Peyer's patch (tissue), 4 donors: ENCODE measurements around the gene MED22. TPM values are rescaled to one million over a fixed set of nuclear protein-coding genes. Genes with fewer than 3 reads are reported as not detected.
A peak's percentile ranks its signal among the peaks of the same experiment; 100 is the strongest.

ENCODE experiments used
- DNase-seq, 3 donors: peaks; one replicate each; pipeline ENCODE4 v3.0.0-alpha.2; 2017 to 2019
- H3K27ac ChIP-seq, 4 donors: fragments of 200-600 bp; sonication (generic); one replicate each; pipeline ENCODE4 v1.5.1; 2016 to 2019
- H3K27me3 ChIP-seq, 2 donors: fragments of 200-600 bp; sonication (generic); one replicate each; pipeline ENCODE4 v1.5.1; 2019
- H3K36me3 ChIP-seq, 3 donors: fragments of 200-600 bp; sonication (generic); one replicate each; pipeline ENCODE4 v1.5.1; 2016 to 2019
- H3K4me1 ChIP-seq, 4 donors: fragments of 200-600 bp; sonication (generic); one replicate each; pipeline ENCODE4 v1.5.1; 2016 to 2019
- H3K4me3 ChIP-seq, 4 donors: fragments of 200-600 bp; sonication (generic); 1 replicate in 3 of 4; 2 replicates in 1 of 4; pipeline ENCODE4 v1.5.1; 2016 to 2019; ENCODE audit warnings: mild to moderate bottlenecking in 1 of 4
- H3K9me3 ChIP-seq, 4 donors: fragments of 200-600 bp; sonication (generic); one replicate each; pipeline ENCODE4 v1.5.1; 2016 to 2019; ENCODE audit warnings: mild to moderate bottlenecking in 1 of 4
- POLR2A ChIP-seq, 2 donors: fragments of 450-650 bp; IDR thresholded peaks; one replicate each; pipeline ENCODE4 v1.5.1; 2017; ENCODE audit warnings: antibody characterized with exemption in 2 of 2, mild to moderate bottlenecking in 2 of 2, moderate library complexity in 2 of 2
- total RNA-seq, 4 donors: library from RNA; depleted of rRNA; stranded (reverse); fragments of >200 nt; gene quantifications; one replicate each; pipeline ENCODE4 v1.1.0, GENCODE V29; 2016
- TF ChIP-seq, protein P1 (sequence below), 6 experiments: fragments of 450-650 bp in 4 of 6; fragments of 200-600 bp in 2 of 6; sonication (generic) in 1 of 6; IDR thresholded peaks; one replicate each; pipeline ENCODE4 v1.5.1; 2017 to 2019; ENCODE audit warnings: antibody characterized with exemption in 6 of 6, mild to moderate bottlenecking in 3 of 6, moderate library complexity in 1 of 6

The MED22 gene
- total RNA-seq, 4 donors from 2014 or later = 23.5 to 42.1 (median 31.2) TPM

DNA sequence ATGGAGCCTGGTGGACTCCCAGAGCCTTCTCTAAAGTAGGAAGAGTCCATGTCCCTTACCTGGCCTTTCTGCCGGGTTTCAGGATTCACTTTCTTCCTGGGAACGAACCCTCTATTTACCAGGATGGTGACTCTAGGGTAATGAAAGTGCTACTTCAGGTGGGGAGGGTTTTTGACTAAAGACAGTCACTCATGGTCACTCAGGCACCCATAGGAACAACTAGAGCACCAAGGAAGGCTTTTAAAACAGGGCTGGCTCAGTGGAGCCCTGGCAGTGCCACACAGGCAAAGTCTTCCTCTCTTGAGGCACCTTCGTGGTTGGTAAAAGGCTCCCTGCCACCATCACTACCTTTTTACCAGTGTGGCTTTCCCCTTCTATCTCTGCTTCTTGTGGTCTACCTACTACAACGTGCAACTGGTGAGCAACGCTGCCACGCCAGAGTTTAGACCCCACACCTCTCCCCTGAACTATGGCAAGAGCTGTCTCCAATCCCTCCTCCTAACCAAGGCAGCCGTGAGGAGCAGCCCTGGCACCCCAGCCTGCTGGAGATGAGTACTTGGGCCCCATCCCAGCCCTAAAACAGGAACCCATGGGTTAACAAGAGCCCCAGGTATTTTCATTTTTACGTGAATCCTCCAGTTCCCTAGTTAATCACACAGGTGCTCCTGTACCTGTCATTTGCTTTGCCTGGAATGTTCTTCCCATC, 4.9 kb upstream of the MED22 start:
- no peak for TF ChIP-seq POLR2A (IDR thresholded peaks at IDR 0.05)
- TF ChIP-seq, protein P1, sequence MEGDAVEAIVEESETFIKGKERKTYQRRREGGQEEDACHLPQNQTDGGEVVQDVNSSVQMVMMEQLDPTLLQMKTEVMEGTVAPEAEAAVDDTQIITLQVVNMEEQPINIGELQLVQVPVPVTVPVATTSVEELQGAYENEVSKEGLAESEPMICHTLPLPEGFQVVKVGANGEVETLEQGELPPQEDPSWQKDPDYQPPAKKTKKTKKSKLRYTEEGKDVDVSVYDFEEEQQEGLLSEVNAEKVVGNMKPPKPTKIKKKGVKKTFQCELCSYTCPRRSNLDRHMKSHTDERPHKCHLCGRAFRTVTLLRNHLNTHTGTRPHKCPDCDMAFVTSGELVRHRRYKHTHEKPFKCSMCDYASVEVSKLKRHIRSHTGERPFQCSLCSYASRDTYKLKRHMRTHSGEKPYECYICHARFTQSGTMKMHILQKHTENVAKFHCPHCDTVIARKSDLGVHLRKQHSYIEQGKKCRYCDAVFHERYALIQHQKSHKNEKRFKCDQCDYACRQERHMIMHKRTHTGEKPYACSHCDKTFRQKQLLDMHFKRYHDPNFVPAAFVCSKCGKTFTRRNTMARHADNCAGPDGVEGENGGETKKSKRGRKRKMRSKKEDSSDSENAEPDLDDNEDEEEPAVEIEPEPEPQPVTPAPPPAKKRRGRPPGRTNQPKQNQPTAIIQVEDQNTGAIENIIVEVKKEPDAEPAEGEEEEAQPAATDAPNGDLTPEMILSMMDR (IDR thresholded peaks at IDR 0.05) = no peak
- Histone ChIP-seq H3K4me3 (no peak overlapping the region), H3K9me3 (no peaks in the 10 kb centered on the region), H3K27me3 (no peaks in the 10 kb centered on the region), H3K36me3 (peaks cover 0 to 50% (median 3%) of the 10 kb centered on the region in 3 donors), H3K4me1 (peaks cover 0 to 35% (median 19%) of the 10 kb centered on the region in 4 donors), H3K27ac (no peak overlapping the region)
- DNase-seq = no peak

DNA sequence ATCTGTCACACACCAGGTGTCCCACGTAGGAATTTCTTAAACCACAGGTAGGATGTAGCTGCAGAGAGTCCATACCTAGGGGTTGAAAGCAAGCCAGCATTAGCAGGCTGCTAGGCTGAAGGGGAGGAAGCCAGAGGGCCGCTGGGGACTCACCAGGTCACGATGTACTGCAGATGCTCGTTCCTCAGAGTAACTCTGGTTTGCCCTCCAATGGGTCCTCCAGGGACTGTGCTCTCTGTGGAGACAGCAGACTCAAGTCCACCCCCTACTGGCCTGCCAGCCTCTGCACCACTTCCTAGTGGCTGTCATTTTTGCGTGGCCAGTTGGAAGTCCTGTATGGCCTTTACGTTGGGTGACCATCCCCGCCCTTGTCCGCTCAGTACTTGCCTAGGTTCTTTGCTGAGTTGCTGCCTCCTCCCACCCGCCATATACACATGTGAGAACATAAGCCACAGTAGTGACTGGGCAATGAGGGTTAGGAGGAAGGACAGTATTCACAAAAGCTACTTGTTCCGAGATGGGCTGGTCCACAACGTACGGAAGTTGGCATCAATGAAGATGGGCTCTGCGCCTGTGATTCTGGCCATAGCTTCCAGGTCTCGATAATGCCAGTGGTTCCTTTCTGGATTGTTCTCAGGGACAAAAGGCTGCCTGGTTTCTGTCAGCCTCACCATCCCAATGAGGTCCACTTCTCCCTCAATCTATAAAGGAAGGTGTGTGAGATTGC, 4.1 kb upstream of the MED22 start:
- no peak for TF ChIP-seq POLR2A (IDR thresholded peaks at IDR 0.05)
- TF ChIP-seq, protein P1 (IDR thresholded peaks at IDR 0.05) = peak in 4 of 6 experiments; percentile 42 to 63 (median 56)
- Histone ChIP-seq H3K4me1 (peaks cover 0 to 29% (median 20%) of the 10 kb centered on the region in 4 donors), H3K27me3 (no peaks in the 10 kb centered on the region), H3K36me3 (peaks cover 0 to 50% (median 3%) of the 10 kb centered on the region in 3 donors), H3K4me3 (no peak overlapping the region), H3K9me3 (no peaks in the 10 kb centered on the region), H3K27ac (no peak overlapping the region)
- peak in 2 of 3 donors; percentile 39 to 67 for DNase-seq

DNA sequence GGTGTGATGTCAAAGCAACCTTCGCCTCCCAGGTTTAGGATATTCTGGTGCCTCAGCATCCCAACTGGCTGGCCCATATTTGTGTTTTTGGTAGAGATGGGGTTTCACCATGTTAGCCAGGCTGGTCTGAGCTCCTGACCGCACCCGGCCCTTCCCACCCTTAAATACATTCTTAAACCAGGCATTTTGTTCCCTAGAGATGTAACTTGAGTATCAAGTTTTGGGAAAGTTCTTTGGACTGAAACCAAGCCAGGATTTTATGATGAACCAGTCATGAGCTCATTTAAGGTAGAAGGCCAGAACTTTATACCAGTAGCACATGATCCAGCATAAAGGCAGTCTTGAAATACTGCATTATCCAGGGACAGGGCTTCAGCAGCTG, 3.6 kb upstream of the MED22 start:
- H3K36me3 ChIP-seq = peaks cover 0 to 50% (median 3%) of the 10 kb centered on the region in 3 donors
- H3K4me1 ChIP-seq = peaks cover 0 to 31% (median 23%) of the 10 kb centered on the region in 4 donors
- H3K27me3 ChIP-seq = no peaks in the 10 kb centered on the region

DNA sequence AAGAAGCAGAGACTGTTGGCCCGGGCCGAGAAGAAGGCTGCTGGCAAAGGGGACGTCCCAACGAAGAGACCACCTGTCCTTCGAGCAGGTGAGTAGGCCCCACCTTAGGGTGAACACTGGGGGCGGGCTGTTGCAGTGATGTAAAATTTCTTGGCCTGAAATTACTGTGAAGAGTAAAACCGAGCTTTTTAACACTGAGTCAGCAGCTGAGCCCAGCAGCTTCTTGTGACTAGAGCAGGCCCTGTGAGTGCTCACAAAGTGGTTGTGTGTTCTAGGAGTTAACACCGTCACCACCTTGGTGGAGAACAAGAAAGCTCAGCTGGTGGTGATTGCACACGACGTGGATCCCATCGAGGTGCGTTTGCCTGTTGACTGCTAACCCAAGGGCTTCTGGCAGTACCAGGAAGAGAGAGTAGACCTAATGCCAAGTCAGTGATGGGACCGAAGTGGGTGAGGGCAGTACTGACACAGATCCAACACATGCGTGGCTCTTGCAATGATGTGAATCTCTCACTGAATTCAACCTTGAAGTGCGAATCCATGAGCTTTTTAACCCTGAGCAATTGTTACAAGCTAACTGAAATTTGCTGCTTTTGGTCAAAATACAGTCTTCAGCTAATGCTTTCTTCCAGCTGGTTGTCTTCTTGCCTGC, 2.2 kb upstream of the MED22 start:
- Histone ChIP-seq H3K27me3 (no peaks in the 10 kb centered on the region), H3K27ac (no peak overlapping the region), H3K36me3 (peaks cover 0 to 58% (median 3%) of the 10 kb centered on the region in 3 donors), H3K4me3 (no peak overlapping the region), H3K4me1 (peaks cover 0 to 33% (median 22%) of the 10 kb centered on the region in 4 donors), H3K9me3 (no peaks in the 10 kb centered on the region)
- DNase-seq = no peak
- TF ChIP-seq, protein P1 (IDR thresholded peaks at IDR 0.05) = no peak
- TF ChIP-seq POLR2A (IDR thresholded peaks at IDR 0.05) = no peak

More for the DNA sequence above, 3.6 kb upstream of the MED22 start:
- no peak overlapping the region for H3K27ac ChIP-seq
- H3K4me3 ChIP-seq = no peak overlapping the region
- TF ChIP-seq, protein P1 (IDR thresholded peaks at IDR 0.05) = no peak
- TF ChIP-seq POLR2A (IDR thresholded peaks at IDR 0.05) = no peak
- no peak for DNase-seq
- no peaks in the 10 kb centered on the region for H3K9me3 ChIP-seq

DNA sequence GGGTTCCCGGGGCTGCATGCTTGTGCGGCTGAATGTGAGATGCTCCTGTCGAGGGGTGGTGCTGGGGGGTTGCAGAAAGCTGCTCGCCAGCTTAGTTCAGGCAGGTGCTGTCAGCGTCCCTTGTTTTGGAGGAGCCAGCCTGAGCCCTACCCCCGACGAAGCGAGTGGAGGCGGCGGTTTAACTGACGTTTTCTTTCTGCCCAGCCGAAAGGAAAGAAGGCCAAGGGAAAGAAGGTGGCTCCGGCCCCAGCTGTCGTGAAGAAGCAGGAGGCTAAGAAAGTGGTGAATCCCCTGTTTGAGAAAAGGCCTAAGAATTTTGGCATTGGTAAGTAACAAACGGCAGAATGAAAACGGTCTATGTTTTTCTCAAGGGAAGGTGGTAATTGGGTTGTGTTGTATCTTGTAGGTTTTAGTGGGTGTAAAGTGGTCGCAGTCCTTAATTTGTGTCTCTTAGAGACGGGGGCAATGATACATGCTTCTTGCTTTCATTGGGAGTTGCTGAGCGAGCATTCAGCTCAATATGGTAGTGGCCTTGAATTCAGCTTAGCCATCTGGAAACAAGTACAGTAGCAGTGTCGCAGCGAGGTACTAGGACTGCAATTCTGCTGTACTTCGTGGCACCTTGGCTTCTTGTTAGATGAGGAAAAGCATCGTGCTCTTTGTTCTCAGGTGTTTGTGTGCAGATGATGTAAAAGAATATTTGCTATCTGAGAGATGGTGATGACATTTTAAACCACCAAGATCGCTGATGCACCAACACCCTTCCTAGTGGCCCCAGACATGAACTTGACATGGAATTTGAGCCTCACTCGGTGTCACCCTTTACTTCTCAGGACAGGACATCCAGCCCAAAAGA, 1.0 kb upstream of the MED22 start:
- Histone ChIP-seq H3K4me1 (peaks cover 0 to 28% (median 22%) of the 10 kb centered on the region in 4 donors), H3K27ac (peak overlapping the region; percentile 87 to 92 (median 90)), H3K27me3 (no peaks in the 10 kb centered on the region), H3K4me3 (peak overlapping the region; percentile 84 to 99 (median 94)), H3K9me3 (no peaks in the 10 kb centered on the region), H3K36me3 (peaks cover 0 to 68% (median 3%) of the 10 kb centered on the region in 3 donors)
- TF ChIP-seq, protein P1 (IDR thresholded peaks at IDR 0.05) = no peak
- TF ChIP-seq POLR2A (IDR thresholded peaks at IDR 0.05) = no peak
- DNase-seq = no peak
